Left ventricle myocardium inferior (tissue), 1 donor: ENCODE results near the gene C3orf80. TPM values are rescaled to one million over a fixed set of nuclear protein-coding genes. Genes with fewer than 3 reads are reported as not detected.
"Not testable (repeated sequence)": the region's sequence is repeated elsewhere in the genome, so short reads cannot be mapped to it uniquely, and the experiment has no call there.

Source experiments
- DNase-seq: peaks from one replicate; pipeline ENCODE4 v3.0.0-alpha.2; 2020
- H3K27ac ChIP-seq: fragments of 200-600 bp; replicated peaks from 2 replicates; pipeline ENCODE4 v1.8.0; 2021
- H3K27me3 ChIP-seq: fragments of 200-600 bp; 2 replicates; pipeline ENCODE4 v1.8.0; 2021; ENCODE audit warnings: low read depth
- H3K36me3 ChIP-seq: fragments of 200-600 bp; 2 replicates; pipeline ENCODE4 v1.8.0; 2021
- H3K4me1 ChIP-seq: fragments of 200-600 bp; 2 replicates; pipeline ENCODE4 v1.8.0; 2021
- H3K4me3 ChIP-seq: fragments of 200-600 bp; 2 replicates; pipeline ENCODE4 v1.8.0; 2021; ENCODE audit warnings: mild to moderate bottlenecking, moderate library complexity
- H3K9me3 ChIP-seq: fragments of 200-600 bp; replicated peaks from 2 replicates; pipeline ENCODE4 v1.8.0; 2021
- CTCF ChIP-seq: fragments of 200-600 bp; IDR thresholded peaks from 2 replicates; pipeline ENCODE4 v1.8.0; 2021; ENCODE audit warnings: antibody characterized with exemption, mild to moderate bottlenecking, borderline replicate concordance
- intact Hi-C: fragments of 100-400 bp; cut with micrococcal nuclease; formaldehyde crosslinking; loops from one replicate; pipeline ENCODE4 v1.11.0; 2022
- long read RNA-seq: library from polyadenylated mRNA; unstranded; transcript quantifications from one replicate; pipeline ENCODE4 v2.0.0, GENCODE V29; 2021
- total RNA-seq: library from RNA; stranded (reverse); fragmentation: NEBNext Ultra II Directional; extraction: Animal tissue kit (Norgen Biotek cat#: 25700); gene quantifications from one replicate; pipeline ENCODE4 v1.2.1, GENCODE V29; 2021
- donor health status: DM: no; HTN: yes; CAD: no; lungs with severe emphysema.

The C3orf80 gene
- total RNA-seq = 0.14 TPM
- long read RNA-seq, partial matches to known transcripts = 0 of 3 reads
- long read RNA-seq, other reads (novel, unspliced or antisense) = 0 of 3 reads

- peak; percentile 36 for DNase-seq
- peak within 1 kb of the TSS; percentile 77 for H3K4me3 ChIP-seq
- intact Hi-C loops = no loop called here
- H3K36me3 ChIP-seq = no peaks in the 10 kb centered on the region
- peaks cover 25% of the 10 kb centered on the region for H3K4me1 ChIP-seq
- H3K27ac ChIP-seq = no peak within 1 kb of the TSS
- H3K9me3 ChIP-seq = no peaks in the 10 kb centered on the region
- TF ChIP-seq CTCF = peak; percentile 45
- peaks cover 55% of the 10 kb centered on the region for H3K27me3 ChIP-seq
Measured at GRCh38 chr3:160225176-160226025, at the start of gene C3orf80. TSS of gene C3orf80 (plus strand) at chr3:160225422. CDS start at chr3:160225636, 214 bp downstream.

DNA sequence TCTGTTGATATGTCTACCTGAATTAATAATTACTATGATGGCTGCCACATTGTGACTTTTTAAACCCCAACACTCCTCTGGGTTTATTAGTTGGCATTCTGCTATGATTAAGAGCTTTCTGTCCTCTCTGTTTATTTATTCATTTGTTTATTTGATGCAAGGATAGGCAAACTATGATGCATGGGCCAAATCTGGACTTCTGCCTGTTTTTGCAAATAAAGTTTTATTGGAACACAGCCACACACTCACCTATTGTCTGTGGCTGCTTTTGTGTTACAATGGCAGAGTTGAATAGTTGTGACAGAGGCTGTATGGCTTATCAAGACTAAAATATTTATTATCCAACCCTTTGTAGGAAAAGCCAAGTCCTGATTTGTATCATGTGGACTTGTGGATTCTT is 48.3 kb upstream of the C3orf80 start:
- Histone ChIP-seq H3K9me3 (no peaks in the 10 kb centered on the region), H3K4me3 (no peak overlapping the region), H3K4me1 (no peaks in the 10 kb centered on the region), H3K27ac (no peak overlapping the region), H3K36me3 (no peaks in the 10 kb centered on the region), H3K27me3 (peaks cover 3% of the 10 kb centered on the region)
- no peak for TF ChIP-seq CTCF
- intact Hi-C loops = no loop called here
- no peak for DNase-seq

DNA sequence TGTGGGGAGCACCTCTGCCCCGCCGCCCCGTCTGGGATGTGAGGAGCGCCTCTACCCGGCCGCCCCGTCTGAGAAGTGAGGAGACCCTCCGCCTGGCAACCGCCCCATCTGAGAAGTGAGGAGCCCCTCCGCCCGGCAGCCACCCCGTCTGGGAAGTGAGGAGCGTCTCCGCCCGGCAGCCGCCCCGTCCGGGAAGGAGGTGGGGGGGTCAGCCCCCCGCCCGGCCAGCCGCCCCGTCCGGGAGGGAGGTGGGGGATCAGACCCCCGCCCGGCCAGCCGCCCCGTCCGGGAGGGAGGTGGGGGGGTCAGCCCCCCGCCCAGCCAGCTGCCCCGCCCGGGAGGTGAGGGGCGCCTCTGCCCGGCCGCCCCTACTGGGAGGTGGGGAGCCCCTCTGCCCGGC is 46.6 kb upstream of the C3orf80 start:
- DNase-seq, H3K36me3 ChIP-seq, H3K9me3 ChIP-seq, H3K4me1 ChIP-seq, H3K27ac ChIP-seq, intact Hi-C loops, H3K4me3 ChIP-seq, H3K27me3 ChIP-seq: not testable (repeated sequence)

- not testable (repeated sequence) for H3K27ac ChIP-seq
Measured at GRCh38 chr3:160179403-160179802, 45.8 kb upstream of the C3orf80 start.

DNA sequence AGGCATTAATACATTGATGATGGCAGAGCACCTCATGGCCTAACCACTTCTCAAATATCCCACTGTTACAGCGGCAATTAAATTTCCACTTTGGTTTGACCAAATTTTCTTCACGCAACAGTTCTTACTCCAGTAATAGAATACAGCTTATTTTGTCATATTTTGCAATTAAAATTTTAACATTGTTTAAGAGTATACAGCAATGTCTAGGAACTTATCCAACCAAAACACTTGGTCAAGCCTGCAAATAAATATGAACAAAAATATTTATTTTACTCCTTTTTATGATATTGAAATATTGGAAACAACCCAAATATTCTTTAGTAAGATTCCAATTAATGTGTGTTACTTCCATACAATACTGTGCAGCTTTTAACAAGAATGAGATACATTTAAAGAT is 45.3 kb upstream of the C3orf80 start:
- Histone ChIP-seq H3K9me3 (no peaks in the 10 kb centered on the region), H3K27me3 (peaks cover 3% of the 10 kb centered on the region), H3K36me3 (no peaks in the 10 kb centered on the region), H3K4me1 (no peaks in the 10 kb centered on the region), H3K4me3 (no peak overlapping the region), H3K27ac (no peak overlapping the region)
- no peak for DNase-seq
- intact Hi-C loops = no loop called here
- TF ChIP-seq CTCF = no peak

More at GRCh38 chr3:160179403-160179802, 45.8 kb upstream of the C3orf80 start:
- H3K27me3 ChIP-seq, H3K4me3 ChIP-seq, intact Hi-C loops, H3K36me3 ChIP-seq, H3K9me3 ChIP-seq, DNase-seq, H3K4me1 ChIP-seq: not testable (repeated sequence)

DNA sequence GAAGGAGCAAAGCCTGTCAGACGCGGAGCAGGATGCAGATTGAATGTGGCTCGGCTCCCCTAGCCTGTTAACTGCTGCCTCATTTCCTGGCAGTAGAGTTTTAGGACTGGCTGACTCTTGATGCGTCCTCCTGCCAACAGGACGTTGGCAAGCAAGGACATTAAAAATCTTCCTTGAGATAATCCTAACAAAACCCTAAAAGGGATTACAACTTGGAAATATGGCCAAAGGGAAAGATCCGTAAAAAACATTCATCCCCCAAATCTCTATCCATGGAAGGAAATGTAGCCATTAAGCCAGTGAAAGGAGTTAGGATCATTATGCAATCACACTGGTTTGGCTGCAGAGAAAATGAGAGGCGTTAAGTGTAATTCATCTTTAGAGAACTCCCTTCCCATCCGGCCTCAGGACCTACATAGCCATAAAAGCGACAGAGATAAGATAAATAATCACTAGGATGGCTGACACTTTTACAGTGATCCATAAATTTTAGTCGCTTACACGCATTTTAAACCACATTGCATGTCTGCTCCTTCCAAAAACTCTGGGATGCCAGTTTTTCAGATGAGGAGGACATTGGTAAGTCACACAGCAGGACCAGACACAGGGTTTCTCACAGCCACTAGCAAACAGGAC is 44.5 kb upstream of the C3orf80 start:
- peaks cover 2% of the 10 kb centered on the region for H3K27me3 ChIP-seq
- H3K4me1 ChIP-seq = no peaks in the 10 kb centered on the region
- no peaks in the 10 kb centered on the region for H3K9me3 ChIP-seq
- no peak for TF ChIP-seq CTCF
- DNase-seq = no peak
- H3K27ac ChIP-seq = no peak overlapping the region
- intact Hi-C loops = no loop called here
- H3K4me3 ChIP-seq = no peak overlapping the region
- no peaks in the 10 kb centered on the region for H3K36me3 ChIP-seq
